DMS79 (cell line): ENCODE data around the gene EBLN2.

Source experiments
- DNase-seq: peaks from one replicate; lab custom pipeline; 2025; lab: John Stamatoyannopoulos, UW

The EBLN2 gene

DNA sequence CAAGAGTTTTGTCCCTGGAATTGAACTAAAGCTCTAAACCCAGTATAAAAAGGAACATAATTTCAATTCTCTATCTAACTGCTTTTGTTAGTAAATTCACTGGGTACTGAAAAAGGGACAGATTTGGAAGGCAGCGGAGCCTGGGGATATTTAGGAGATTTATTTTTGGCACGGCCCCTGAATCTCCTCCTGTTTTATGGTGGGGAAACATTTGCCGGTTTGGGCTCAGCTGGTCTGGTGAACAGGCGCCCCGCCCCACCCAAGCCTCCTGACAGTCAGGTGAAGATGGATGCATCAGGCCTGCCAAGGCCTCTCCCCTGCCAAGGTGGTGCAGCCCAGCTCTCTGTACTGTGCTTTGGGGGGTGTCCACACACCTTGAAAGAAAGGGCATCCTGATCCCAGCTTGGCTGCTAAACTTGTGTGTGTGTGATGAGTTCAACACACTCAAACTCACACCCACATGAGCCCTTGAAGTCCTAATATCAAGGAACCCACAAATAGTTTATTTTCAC is 46.3 kb downstream of the EBLN2 start:
- DNase-seq = no peak

DNA sequence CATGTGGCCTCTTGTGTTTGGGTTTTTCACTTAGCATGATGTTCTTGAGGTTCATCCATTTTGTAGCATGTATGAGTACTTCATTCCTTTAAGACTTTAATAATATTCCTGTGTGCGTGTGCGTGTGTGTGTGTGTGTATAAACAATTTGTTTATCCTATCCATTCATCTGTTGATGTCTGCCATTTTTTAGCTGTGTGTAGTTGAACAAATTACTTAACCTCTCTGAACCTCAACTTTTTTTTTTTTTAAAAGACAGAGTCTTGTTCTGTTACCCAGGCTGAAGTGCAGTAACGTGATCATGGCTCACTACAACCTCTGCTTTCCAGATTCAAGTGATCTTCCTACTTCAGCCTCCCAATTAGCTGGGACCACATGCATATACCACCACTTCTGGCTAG is 47.3 kb downstream of the EBLN2 start:
- no peak for DNase-seq

DNA sequence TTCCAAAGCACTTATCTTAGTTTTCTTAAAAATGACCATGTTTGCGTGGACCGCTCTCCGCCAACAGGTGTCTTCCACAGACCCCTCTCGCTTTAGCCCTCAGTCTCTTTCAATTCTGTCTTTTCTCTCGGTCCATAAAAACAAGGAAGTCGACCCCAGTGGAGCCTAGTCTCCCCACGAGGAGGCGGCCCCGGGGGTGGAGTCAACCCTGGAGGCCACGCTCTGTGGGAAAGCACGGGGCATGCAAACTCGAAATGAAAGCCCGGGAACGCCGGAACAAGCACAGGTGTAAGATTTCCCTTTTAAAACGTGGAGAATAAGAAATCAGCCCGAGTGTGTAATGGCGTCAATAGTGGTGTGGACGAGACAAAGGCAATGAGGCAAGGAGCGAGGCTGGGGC is 49.1 kb downstream of the EBLN2 start:
- DNase-seq = no peak
